ENCODE data around the gene CCL8.

The CCL8 gene

DNA sequence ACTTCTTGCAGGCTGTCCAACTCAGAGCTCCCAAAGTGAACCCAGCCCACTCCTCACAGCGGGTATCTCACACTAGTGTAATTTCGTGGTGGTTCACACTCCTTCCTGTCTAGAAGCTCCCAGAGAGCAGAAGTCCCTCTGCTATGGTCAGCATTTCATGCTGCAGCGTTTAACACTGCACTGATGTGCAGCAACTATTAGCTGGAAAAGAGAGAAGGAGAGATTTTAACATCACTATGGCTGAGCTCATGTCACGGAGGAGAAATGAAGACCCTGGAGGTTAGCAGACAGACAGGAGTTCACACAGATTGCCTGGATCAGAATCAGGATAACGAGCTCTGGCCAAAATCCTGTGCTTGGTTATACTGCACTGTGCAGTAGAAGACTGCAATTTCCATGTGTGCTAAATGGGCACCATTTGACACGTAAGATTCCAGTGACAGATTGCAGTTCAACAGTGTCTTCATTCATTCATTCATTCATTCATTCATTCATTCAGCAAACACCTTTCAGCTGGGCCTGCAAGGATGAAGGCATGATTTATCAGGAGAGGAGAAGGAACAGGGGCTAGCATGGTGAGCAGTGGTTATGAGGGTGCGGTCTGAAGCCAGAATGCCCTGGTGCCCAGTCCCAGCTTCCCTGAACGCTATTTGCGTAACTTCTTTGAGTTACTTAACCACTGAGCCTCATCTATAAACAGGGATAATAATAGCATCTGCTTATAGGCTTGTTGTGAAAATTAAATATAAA is 49.1 kb downstream of the CCL8 start:
- no peak for DNase-seq

DNA sequence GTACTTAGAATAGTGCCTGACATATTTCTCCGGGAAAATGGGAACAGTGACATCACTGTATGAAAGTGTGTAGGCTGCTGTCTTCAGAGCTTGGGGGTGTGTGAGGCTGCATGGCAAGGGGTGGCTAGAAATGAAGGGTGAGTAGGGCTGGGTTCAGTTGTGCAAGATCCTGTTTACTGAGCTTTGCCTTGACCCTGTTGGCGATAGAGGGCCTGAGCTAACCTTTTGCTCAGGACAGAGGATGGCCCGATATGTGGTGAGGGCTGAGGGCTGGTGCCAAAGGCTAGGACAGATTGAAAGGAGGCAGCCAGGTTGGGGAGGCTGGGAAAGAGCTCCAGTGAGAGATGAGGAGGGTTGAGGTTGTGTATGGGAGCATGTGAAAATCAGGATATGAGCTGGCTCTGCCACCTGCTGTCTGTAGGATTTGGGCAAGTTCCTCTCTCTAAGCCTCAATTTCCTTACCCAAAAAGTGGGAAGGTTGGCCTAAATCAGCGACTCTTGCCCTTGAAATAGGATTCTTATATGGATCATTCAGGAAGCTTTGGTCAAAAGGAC is 49.8 kb downstream of the CCL8 start:
- no peak for DNase-seq

DNA sequence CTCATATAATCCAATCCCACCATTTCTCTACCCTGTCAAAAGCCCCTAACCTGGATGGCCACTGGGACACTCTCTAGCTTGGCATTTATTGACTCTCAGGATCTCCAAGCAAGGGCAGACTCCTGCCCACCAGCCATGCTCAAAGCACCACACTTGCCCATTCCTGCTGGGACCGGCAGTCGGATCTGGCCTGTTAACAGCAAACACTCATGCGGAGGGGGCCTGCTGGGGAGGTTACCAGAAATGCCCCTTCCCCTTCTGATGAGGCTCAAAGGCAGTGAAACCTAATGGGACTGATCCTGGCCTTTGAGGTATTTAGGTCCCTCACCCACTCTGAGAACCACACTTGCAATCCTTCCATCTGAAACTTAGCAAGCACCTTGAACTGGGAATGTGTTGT is 50.3 kb downstream of the CCL8 start:
- DNase-seq, result no peak

DNA sequence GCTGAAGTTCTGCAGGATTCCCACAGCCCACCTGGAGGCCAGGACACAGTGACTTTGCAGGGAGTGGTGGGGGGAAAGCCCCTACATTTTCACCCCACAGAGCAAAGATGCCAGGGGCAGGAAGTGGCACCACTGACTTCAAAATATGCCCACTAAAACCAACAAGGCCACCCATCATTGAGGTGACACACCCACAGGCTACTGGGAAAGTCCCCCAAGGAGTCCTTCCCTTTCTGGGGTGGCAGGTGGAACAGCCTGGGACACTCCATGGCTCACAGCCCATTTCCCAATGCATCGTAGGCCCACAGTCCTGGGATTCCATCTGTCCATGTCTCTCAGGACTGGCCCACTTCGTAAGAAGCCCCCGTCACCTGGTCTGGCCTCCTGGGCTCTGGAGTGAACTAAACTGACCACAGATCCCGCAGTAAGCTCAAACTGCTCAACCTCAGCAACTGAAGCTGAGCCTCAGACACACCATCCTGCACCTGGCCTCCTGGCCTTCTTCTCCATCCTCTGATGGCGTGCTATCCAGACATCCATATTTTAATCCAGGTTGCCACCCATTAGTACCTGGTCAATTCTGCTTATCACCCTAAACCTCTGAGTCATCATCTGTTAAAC is 51.3 kb downstream of the CCL8 start:
- DNase-seq, result no peak

DNA sequence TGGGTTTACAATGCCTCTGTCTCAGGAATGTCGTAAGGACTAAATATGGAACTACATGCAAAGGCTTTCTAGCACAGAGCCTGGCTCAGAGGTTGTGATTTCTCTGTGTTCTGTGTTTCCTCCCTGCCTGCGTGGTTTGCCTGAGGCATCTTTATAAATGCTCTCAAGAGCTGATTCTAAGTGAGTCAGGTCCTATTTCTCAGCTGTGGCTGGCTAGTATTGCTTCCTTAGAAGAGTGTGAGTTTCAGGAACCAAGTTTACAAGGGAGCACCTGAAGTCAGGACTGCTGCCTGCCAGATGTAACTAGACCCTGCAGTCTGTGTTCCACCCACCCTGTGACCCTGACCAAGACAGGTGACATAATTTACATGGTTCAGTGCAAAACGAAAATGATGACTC is 51.8 kb downstream of the CCL8 start:
- DNase-seq, result no peak
